WTC11 (cell line): Measurements from ENCODE around the gene ANKRD18A. TPM values are rescaled to one million over a fixed set of nuclear protein-coding genes. Genes with fewer than 3 reads are reported as not detected.

Source experiments
- ATAC-seq: fragments of 200-7000 bp; cut with Tn5 transposase; 2 replicates; pipeline ENCODE4 v1.10.0; 2021; ENCODE audit warnings: mild to moderate bottlenecking, moderate library complexity
- CTCF ChIA-PET: fragments of 300-600 bp; sonication (Branson Sonifier 250); formaldehyde crosslinking; loops from one replicate; lab custom pipeline; 2021; ENCODE audit warnings: antibody characterized with exemption; lab: Charles Lee
- POLR2A ChIA-PET: fragments of 350-600 bp; sonication (Branson Sonifier 250); formaldehyde crosslinking; loops from one replicate; lab custom pipeline; 2021; ENCODE audit warnings: antibody characterized with exemption; lab: Charles Lee
- DNase-seq: peaks from one replicate; pipeline ENCODE4 v3.0.0; 2021; ENCODE audit warnings: low spot score
- H3K27ac Mint-ChIP-seq: 2 replicates; pipeline ENCODE4 v1.8.0; 2021; ENCODE audit warnings: mixed read lengths
- H3K27me3 Mint-ChIP-seq: 2 replicates; pipeline ENCODE4 v1.8.0; 2021; ENCODE audit warnings: low read depth, mild to moderate bottlenecking, moderate library complexity, mixed read lengths
- H3K36me3 Mint-ChIP-seq: 2 replicates; pipeline ENCODE4 v1.8.0; 2021; ENCODE audit warnings: mixed read lengths
- H3K4me1 Mint-ChIP-seq: 2 replicates; pipeline ENCODE4 v1.8.0; 2022; ENCODE audit warnings: mixed read lengths
- H3K4me3 Mint-ChIP-seq: 2 replicates; pipeline ENCODE4 v1.8.0; 2021; ENCODE audit warnings: mild to moderate bottlenecking, moderate library complexity, mixed read lengths
- H3K9me3 Mint-ChIP-seq: 2 replicates; pipeline ENCODE4 v1.8.0; 2021; ENCODE audit warnings: mixed read lengths
- ETV6 ChIP-seq: sonication (generic); formaldehyde crosslinking; IDR thresholded peaks from 2 replicates; pipeline ENCODE4 v1.8.1; 2022; ENCODE audit warnings: mild to moderate bottlenecking, missing genetic modification reagents
- IRF2 ChIP-seq: sonication (generic); formaldehyde crosslinking; IDR thresholded peaks from 2 replicates; pipeline ENCODE4 v1.8.0; 2022; ENCODE audit warnings: low read depth, missing genetic modification reagents, borderline replicate concordance
- MXD4 ChIP-seq: fragments of 250-450 bp; sonication (Bioruptor Pico); IDR thresholded peaks from 2 replicates; pipeline ENCODE4 v1.8.0; 2021; ENCODE audit warnings: mild to moderate bottlenecking, moderate library complexity, borderline replicate concordance
- SMAD3 ChIP-seq: sonication (generic); formaldehyde crosslinking; IDR thresholded peaks from 2 replicates; pipeline ENCODE4 v1.8.0; 2022; ENCODE audit warnings: missing genetic modification reagents, mild to moderate bottlenecking, borderline replicate concordance
- SMAD4 ChIP-seq: sonication (generic); formaldehyde crosslinking; IDR thresholded peaks from 2 replicates; pipeline ENCODE4 v1.8.0; 2022; ENCODE audit warnings: mild to moderate bottlenecking, missing genetic modification reagents
- ZNF219 ChIP-seq: sonication (generic); formaldehyde crosslinking; IDR thresholded peaks from 2 replicates; pipeline ENCODE4 v1.8.0; 2023; ENCODE audit warnings: missing genetic modification reagents, mild to moderate bottlenecking, borderline replicate concordance
- ZNF317 ChIP-seq: sonication (generic); formaldehyde crosslinking; IDR thresholded peaks from 2 replicates; pipeline ENCODE4 v1.8.1; 2023; ENCODE audit warnings: low read depth, mild to moderate bottlenecking, moderate library complexity, missing genetic modification reagents, borderline replicate concordance
- total RNA-seq: library from RNA; stranded (reverse); gene quantifications from 3 replicates; pipeline ENCODE4 v1.2.3, GENCODE V29; 2021
- TF ChIP-seq, protein P1 (sequence below): sonication (generic); formaldehyde crosslinking; IDR thresholded peaks from 2 replicates; pipeline ENCODE4 v1.8.0; 2022; ENCODE audit warnings: mild to moderate bottlenecking, missing genetic modification reagents
- TF ChIP-seq, protein P2 (sequence below): fragments of 250-450 bp; sonication (Bioruptor Pico); conservative IDR thresholded peaks from 2 replicates; pipeline ENCODE4 v1.9.0; 2021; ENCODE audit warnings: mild to moderate bottlenecking
- TF ChIP-seq, protein P3 (sequence below): sonication (generic); formaldehyde crosslinking; IDR thresholded peaks from 2 replicates; pipeline ENCODE4 v1.8.1; 2023; ENCODE audit warnings: mild to moderate bottlenecking, missing genetic modification reagents, moderate library complexity

Gene ANKRD18A
- total RNA-seq, 1 experiment from 2014 or later, result 15.7 TPM

DNA sequence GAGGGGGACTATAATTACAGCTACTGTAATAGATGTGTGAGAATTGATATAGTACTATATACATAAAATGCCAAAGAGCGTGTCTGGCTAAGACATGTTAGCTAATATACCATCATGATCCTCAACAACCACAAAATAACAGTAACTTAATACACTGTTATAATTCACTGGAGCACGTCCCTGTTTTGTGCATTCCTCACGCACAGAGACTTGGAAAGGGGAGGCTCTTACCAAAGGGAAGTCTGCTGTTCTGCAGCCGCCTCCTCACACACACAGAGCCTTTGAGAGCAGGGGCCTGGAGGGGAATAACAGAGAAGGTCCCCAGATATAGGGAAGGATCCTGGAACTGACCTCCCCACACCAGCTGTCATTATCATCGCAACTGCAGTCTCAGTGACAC, 97.3 kb downstream of the ANKRD18A start (continued):
- TF ChIP-seq IRF2, result no peak
- no peak for TF ChIP-seq SMAD3 (CRISPR knock-in tag)
- TF ChIP-seq, all 79 proteins: peak for 0

DNA sequence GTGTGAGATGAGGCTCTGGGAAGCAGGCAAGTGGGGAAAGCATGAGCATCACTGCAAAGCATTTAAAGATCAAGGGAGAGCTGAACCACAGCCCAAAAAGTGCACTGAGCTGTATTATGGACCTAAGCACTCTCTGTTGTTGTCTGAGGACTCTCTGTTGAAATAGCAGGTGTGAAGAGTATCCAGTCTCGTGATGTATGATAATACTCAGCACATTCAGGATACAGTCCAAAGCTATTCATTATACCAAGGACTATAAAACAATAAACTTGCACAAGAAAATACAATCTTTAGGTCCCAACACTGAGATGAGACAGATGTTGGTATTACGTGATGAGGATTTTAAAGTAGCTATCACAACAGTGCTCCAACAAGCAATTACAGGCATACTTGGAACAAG, 98.6 kb downstream of the ANKRD18A start:
- Mint-ChIP-seq H3K4me1 (peaks cover 5% of the 10 kb centered on the region), H3K27me3 (no peaks in the 10 kb centered on the region), H3K4me3 (no peak overlapping the region), H3K9me3 (no peaks in the 10 kb centered on the region), H3K36me3 (no peaks in the 10 kb centered on the region), H3K27ac (peak overlapping the region; percentile 34; the same call in 1 of the 2 replicates)
- POLR2A ChIA-PET, result no interaction called here
- TF ChIP-seq SMAD4 (CRISPR knock-in tag) (no peak), MXD4 (CRISPR knock-in tag) (no peak), ZNF219 (no peak), ETV6 (CRISPR knock-in tag) (no peak), ZNF317 (CRISPR knock-in tag) (no peak)
- TF ChIP-seq, protein P1, sequence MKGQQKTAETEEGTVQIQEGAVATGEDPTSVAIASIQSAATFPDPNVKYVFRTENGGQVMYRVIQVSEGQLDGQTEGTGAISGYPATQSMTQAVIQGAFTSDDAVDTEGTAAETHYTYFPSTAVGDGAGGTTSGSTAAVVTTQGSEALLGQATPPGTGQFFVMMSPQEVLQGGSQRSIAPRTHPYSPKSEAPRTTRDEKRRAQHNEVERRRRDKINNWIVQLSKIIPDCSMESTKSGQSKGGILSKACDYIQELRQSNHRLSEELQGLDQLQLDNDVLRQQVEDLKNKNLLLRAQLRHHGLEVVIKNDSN (CRISPR knock-in tag), result no peak
- TF ChIP-seq, protein P2, sequence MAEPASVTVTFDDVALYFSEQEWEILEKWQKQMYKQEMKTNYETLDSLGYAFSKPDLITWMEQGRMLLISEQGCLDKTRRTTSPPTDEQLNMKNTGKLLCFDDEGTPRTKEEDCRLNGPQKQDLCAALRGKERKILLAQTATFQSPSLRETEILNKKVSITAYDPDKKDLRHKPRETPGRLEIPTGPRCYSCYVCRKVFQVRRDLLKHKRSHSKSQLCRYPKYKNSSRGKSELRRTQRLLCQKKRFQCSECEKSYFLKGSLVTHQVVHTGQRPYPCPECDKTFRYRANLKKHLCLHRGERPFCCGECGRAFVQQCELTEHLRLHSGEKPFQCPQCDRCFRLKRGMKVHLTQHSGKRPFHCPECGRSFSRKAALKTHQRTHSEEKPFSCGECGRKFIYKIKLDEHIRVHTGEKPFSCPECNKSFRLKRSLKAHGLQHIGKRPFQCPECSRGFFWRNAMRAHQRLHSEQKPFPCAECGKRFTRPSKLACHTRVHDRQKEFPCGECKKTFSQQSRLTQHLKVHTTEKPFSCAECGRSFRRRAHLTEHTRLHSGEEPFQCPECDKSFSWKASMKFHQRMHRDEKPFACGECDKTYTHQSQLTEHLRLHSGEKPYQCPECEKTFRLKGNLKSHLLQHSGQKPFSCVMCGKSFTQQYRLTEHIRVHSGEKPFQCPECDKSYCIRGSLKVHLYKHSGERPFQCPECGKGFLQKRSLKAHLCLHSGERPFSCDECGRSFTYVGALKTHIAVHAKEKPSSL (CRISPR knock-in tag), result no peak
- TF ChIP-seq, protein P3, sequence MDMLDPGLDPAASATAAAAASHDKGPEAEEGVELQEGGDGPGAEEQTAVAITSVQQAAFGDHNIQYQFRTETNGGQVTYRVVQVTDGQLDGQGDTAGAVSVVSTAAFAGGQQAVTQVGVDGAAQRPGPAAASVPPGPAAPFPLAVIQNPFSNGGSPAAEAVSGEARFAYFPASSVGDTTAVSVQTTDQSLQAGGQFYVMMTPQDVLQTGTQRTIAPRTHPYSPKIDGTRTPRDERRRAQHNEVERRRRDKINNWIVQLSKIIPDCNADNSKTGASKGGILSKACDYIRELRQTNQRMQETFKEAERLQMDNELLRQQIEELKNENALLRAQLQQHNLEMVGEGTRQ, result no peak
- ATAC-seq (no peak), DNase-seq (no peak)
- CTCF ChIA-PET, result no interaction called here

Other genes starting within 250 kb of the ANKRD18A start
- 55.5 to 64.6 TPM (median 61.4 TPM) in 3 replicates for gene ALDH1B1, start 227.9 kb downstream of the ANKRD18A start, total RNA-seq
- gene IGFBPL1, start 196.1 kb downstream of the ANKRD18A start, total RNA-seq, result 36.7 to 44.9 TPM (median 42.6 TPM) in 3 replicates
- gene FAM240B, start 99.5 kb upstream of the ANKRD18A start, total RNA-seq, result not detected in 3 replicates